Smooth muscle cell (in vitro differentiated cells): ENCODE results near the gene EPHX1. TPM values are rescaled to one million over a fixed set of nuclear protein-coding genes. Genes with fewer than 3 reads are reported as not detected.
"Not testable (repeated sequence)": the region's sequence is repeated elsewhere in the genome, so short reads cannot be mapped to it uniquely, and the experiment has no call there.

Experiments
- DNase-seq: peaks from one replicate; lab custom pipeline; 2025; ENCODE audit not compliant: unreplicated experiment; lab: John Stamatoyannopoulos, UW
- H2AFZ ChIP-seq: fragments of 200-600 bp; sonication (generic); 2 replicates; pipeline ENCODE4 v1.6.0; 2016; ENCODE audit warnings: antibody characterized with exemption, low read depth, mild to moderate bottlenecking
- H3F3A ChIP-seq: fragments of 200-600 bp; sonication (generic); 2 replicates; pipeline ENCODE4 v1.6.0; 2017; ENCODE audit warnings: antibody characterized with exemption, low read depth
- H3K27ac ChIP-seq: fragments of 200-600 bp; sonication (generic); 2 replicates; pipeline ENCODE4 v1.5.1; 2016; ENCODE audit warnings: low read depth, mild to moderate bottlenecking
- H3K27me3 ChIP-seq: fragments of 200-600 bp; sonication (generic); 2 replicates; pipeline ENCODE4 v1.6.1; 2016; ENCODE audit warnings: low read depth, mild to moderate bottlenecking
- H3K36me3 ChIP-seq: fragments of 200-600 bp; sonication (generic); 2 replicates; pipeline ENCODE4 v1.5.1; 2016; ENCODE audit warnings: low read depth
- H3K4me1 ChIP-seq: fragments of 200-600 bp; sonication (generic); 2 replicates; pipeline ENCODE4 v1.5.1; 2016; ENCODE audit warnings: low read depth
- H3K4me2 ChIP-seq: fragments of 200-600 bp; sonication (generic); 2 replicates; pipeline ENCODE4 v1.6.0; 2016; ENCODE audit warnings: mild to moderate bottlenecking
- H3K4me3 ChIP-seq: fragments of 200-600 bp; sonication (generic); 2 replicates; pipeline ENCODE4 v1.5.1; 2016; ENCODE audit warnings: mild to moderate bottlenecking
- H3K79me2 ChIP-seq: fragments of 200-600 bp; sonication (generic); 2 replicates; pipeline ENCODE4 v1.6.0; 2016; ENCODE audit warnings: low read depth, mild to moderate bottlenecking
- H3K9ac ChIP-seq: fragments of 200-600 bp; sonication (generic); 2 replicates; pipeline ENCODE4 v1.6.0; 2016; ENCODE audit warnings: low read depth
- H3K9me3 ChIP-seq: fragments of 200-600 bp; sonication (generic); replicated peaks from 2 replicates; pipeline ENCODE4 v1.5.1; 2016; ENCODE audit warnings: low read depth
- H4K20me1 ChIP-seq: fragments of 200-600 bp; sonication (generic); 2 replicates; pipeline ENCODE4 v1.6.0; 2016; ENCODE audit warnings: low read depth
- WGBS: methylation state at CpG from one replicate; pipeline ENCODE4 v1.1.7; 2016; ENCODE audit warnings: low lambda C conversion rate; 5-methylcytosine and 5-hydroxymethylcytosine counted together
- polyA plus RNA-seq: library from polyadenylated mRNA; unstranded; fragments of >200 nt; fragmentation: Nextera tagmentation; extraction: Ambion mirVana; gene quantifications from 2 replicates; pipeline ENCODE4 v1.2.1, GENCODE V29; 2016
- total RNA-seq: library from RNA; depleted of rRNA; stranded (reverse); fragments of >200 nt; gene quantifications from 2 replicates; pipeline ENCODE4 v1.2.3, GENCODE V29; 2014
- TF ChIP-seq, protein P1 (sequence below): fragments of 200-600 bp; sonication (generic); IDR thresholded peaks from 2 replicates; pipeline ENCODE4 v1.5.1; 2017; ENCODE audit warnings: borderline replicate concordance, mild to moderate bottlenecking, antibody characterized with exemption; ENCODE audit not compliant: insufficient read depth, poor library complexity, severe bottlenecking

The EPHX1 gene
- total and polyA plus RNA-seq, 2 experiments from 2014 or later: 16.1 to 22.2 TPM

DNA sequence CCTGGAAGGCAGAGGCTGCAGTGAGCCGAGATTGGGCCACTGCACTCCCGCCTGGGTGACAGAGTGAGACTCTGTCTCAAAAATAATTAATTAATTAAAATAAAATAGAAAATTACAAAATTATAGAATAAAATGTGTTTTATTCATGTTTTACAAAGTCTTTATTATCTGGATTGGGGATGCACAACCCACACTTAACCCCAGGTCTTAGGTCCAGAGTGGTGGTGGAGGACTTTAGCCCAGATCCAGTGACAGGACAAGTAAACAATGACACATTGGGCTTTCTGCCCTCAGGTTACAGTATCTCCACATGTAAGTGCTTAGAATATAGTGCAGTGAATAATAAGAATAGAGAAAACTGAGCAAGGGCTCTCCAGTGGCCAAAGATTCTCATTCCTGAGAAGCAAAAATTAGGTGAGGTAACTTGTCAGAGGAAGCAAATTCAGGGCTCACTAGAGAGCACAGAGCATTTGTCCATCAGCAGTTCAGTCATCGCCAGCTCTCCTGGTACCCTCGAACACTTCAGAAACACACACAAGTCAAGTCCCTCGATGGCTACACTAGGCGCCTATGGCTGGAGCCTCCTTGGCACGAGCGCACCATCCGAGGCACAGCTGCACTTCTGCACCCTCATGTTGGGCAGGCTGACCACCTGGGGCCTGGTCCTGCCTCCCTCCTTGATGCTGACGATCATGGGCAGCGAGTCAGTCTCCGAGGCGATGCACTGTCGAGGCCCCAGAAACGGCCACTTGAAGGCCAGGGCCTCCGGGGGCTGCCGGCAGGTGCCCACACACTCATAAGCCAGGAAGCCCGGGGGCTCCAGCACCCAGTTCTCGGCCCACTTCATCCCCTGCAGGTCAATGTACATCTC, 76.5 kb downstream of the EPHX1 start:
- H3K4me3 ChIP-seq: no peak overlapping the region

DNA sequence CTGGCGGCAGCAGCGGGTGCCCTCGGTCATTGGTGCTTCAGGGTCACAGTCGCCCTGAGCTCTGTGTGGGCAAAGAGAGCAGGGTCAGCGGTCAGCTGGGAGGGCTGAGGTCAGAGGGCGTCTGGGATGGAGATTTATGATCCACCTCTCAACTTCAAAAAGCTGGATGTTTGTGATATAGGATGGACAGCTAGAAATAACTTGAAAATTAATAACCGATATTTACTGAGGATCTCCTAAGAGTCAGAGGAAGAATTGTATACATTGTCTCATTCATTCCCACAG, 77.0 kb downstream of the EPHX1 start:
- WGBS: 93% methylated on average over 7 of the region's 7 CpGs
- H3F3A ChIP-seq: no peaks in the 10 kb centered on the region
- DNase-seq: no peak
- H4K20me1 ChIP-seq: no peaks in the 10 kb centered on the region
- no peaks in the 10 kb centered on the region for H3K9me3 ChIP-seq
- no peak overlapping the region for H3K4me3 ChIP-seq
- no peaks in the 10 kb centered on the region for H3K79me2 ChIP-seq
- TF ChIP-seq, protein P1, sequence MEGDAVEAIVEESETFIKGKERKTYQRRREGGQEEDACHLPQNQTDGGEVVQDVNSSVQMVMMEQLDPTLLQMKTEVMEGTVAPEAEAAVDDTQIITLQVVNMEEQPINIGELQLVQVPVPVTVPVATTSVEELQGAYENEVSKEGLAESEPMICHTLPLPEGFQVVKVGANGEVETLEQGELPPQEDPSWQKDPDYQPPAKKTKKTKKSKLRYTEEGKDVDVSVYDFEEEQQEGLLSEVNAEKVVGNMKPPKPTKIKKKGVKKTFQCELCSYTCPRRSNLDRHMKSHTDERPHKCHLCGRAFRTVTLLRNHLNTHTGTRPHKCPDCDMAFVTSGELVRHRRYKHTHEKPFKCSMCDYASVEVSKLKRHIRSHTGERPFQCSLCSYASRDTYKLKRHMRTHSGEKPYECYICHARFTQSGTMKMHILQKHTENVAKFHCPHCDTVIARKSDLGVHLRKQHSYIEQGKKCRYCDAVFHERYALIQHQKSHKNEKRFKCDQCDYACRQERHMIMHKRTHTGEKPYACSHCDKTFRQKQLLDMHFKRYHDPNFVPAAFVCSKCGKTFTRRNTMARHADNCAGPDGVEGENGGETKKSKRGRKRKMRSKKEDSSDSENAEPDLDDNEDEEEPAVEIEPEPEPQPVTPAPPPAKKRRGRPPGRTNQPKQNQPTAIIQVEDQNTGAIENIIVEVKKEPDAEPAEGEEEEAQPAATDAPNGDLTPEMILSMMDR: no peak
- H3K27me3 ChIP-seq: peaks cover 6% of the 10 kb centered on the region
- H3K36me3 ChIP-seq: no peaks in the 10 kb centered on the region
- no peaks in the 10 kb centered on the region for H3K4me1 ChIP-seq
- no peak overlapping the region for H3K9ac ChIP-seq
- no peak overlapping the region for H3K27ac ChIP-seq
- H2AFZ ChIP-seq: no peak overlapping the region
- H3K4me2 ChIP-seq: no peak overlapping the region

More for the DNA sequence above, 76.5 kb downstream of the EPHX1 start:
- H4K20me1 ChIP-seq: no peaks in the 10 kb centered on the region
- WGBS: 95% methylated on average over 19 of the region's 19 CpGs
- no peak overlapping the region for H3K4me2 ChIP-seq
- H3K9me3 ChIP-seq: no peaks in the 10 kb centered on the region
- no peaks in the 10 kb centered on the region for H3K79me2 ChIP-seq
- TF ChIP-seq, protein P1: no peak
- no peaks in the 10 kb centered on the region for H3K4me1 ChIP-seq
- H3K27me3 ChIP-seq: peaks cover 6% of the 10 kb centered on the region
- H3F3A ChIP-seq: no peaks in the 10 kb centered on the region
- no peak for DNase-seq
- H3K27ac ChIP-seq: no peak overlapping the region
- H3K36me3 ChIP-seq: no peaks in the 10 kb centered on the region
- H3K9ac ChIP-seq: no peak overlapping the region
- no peak overlapping the region for H2AFZ ChIP-seq

DNA sequence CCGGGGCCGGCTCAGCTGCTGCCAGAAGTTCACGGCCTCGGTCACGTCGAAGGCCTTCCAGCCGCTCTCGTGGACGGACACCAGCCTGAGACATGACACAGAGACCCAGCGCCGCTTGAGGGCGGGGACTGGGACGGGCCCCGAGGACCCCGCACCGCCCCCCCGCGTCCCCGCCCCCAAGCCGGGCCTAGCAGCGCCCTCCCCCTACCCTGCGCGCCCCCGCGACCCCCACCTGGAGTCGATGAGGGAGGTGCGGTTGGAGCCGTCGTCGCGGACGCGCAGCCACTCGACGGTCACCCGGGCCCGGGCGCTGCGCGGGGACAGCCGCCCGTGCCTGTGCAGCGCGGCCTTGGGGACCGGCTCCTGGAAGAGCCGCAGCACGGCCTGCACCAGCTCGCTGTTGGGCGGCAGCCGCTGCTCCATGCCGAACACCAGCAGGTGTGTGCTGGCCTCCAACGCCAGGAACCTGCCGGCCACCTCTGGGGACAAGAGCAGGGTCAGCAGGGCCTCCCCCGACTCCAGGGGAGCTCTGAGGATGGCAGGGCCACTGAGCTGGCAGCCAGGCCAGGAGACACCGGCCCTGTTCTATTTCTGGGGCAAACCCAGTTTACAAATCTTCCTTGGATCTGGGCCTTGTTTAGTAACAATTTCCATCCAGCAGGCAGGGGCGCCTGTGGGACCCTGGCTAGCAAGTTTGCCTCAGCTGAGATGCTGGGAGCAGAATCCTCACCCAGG, 77.8 kb downstream of the EPHX1 start:
- H3K9ac ChIP-seq, H3K36me3 ChIP-seq, H2AFZ ChIP-seq, H3K4me2 ChIP-seq, H4K20me1 ChIP-seq, H3F3A ChIP-seq, H3K27me3 ChIP-seq, H3K9me3 ChIP-seq, H3K4me1 ChIP-seq, H3K27ac ChIP-seq, H3K79me2 ChIP-seq, H3K4me3 ChIP-seq, DNase-seq: not testable (repeated sequence)
- 35% methylated on average over 7 of the region's 56 CpGs for WGBS

DNA sequence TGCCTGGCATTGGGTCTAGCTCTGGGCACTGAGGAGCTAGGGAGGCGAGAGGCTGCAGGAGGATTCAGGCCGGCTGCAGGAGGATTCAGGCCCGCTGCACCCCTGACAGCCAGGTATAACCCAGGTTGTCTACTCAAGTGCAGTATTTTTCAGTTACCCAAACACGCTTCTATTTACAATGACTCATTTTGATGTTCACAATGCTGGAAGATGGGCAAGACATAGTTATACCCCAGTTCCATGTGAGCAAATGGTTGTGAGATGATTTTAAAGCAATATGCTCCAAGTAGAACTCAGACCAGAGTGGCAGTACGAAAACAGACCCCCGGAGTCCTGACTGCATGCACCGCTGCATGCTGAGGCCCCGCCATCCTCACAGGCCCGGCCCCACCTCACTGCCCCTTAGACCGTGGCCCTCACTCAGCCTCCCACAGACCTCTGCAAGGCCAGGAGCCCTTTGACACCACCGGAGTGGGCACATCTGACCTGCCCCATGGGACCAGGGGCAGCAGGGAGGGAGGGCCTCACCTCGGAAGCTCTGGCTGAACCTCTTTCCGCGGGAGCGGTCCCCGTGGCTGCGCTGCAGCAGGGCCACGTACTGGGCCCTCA, 78.5 kb downstream of the EPHX1 start:
- Histone ChIP-seq H3K4me1 (no peaks in the 10 kb centered on the region), H4K20me1 (no peaks in the 10 kb centered on the region), H3K4me2 (no peak overlapping the region), H3K79me2 (no peaks in the 10 kb centered on the region), H3K27me3 (peaks cover 6% of the 10 kb centered on the region), H3F3A (no peaks in the 10 kb centered on the region), H2AFZ (no peak overlapping the region), H3K9ac (no peak overlapping the region), H3K27ac (no peak overlapping the region), H3K36me3 (no peaks in the 10 kb centered on the region), H3K4me3 (no peak overlapping the region), H3K9me3 (no peaks in the 10 kb centered on the region)
- no peak for DNase-seq
- 80% methylated on average over 18 of the region's 18 CpGs for WGBS
- TF ChIP-seq, protein P1: no peak
